Cardiac muscle cell (in vitro differentiated cells and primary cell): ENCODE measurements around the gene ZFPL1. TPM values are rescaled to one million over a fixed set of nuclear protein-coding genes. Genes with fewer than 3 reads are reported as not detected.

Experiments used
- DNase-seq, 2 donors: peaks; one replicate each; pipeline versions ENCODE4 v3.0.0 to v3.0.0-alpha.2; 2010 to 2017; ENCODE audit warnings: low read depth in 1 of 2, low spot score in 1 of 2
- H3K27ac ChIP-seq: fragments of 200-600 bp; sonication (generic); 2 replicates; pipeline ENCODE4 v1.5.1; 2016
- H3K27me3 ChIP-seq: fragments of 200-600 bp; sonication (generic); 2 replicates; pipeline ENCODE4 v1.6.0; 2016; ENCODE audit warnings: control low read depth
- H3K36me3 ChIP-seq: fragments of 200-600 bp; sonication (generic); 2 replicates; pipeline ENCODE4 v1.5.1; 2016; ENCODE audit warnings: control low read depth
- H3K4me1 ChIP-seq: fragments of 200-600 bp; sonication (generic); 2 replicates; pipeline ENCODE4 v1.8.1; 2017; ENCODE audit warnings: low read depth, mild to moderate bottlenecking, mixed run types
- H3K4me3 ChIP-seq: fragments of 200-600 bp; sonication (generic); 2 replicates; pipeline ENCODE4 v1.5.1; 2016; ENCODE audit warnings: mild to moderate bottlenecking
- H3K9me3 ChIP-seq: fragments of 200-600 bp; sonication (generic); 2 replicates; pipeline ENCODE4 v1.5.1; 2017; ENCODE audit warnings: low read depth, mild to moderate bottlenecking, control low read depth
- CTCF ChIP-seq: IDR thresholded peaks from 2 replicates; pipeline ENCODE4 v1.5.1; 2012; ENCODE audit warnings: low read depth, mild to moderate bottlenecking, low read length
- polyA plus RNA-seq: library from polyadenylated mRNA; unstranded; fragments of >200 nt; fragmentation: Nextera tagmentation; extraction: Ambion mirVana; gene quantifications from 2 replicates; pipeline ENCODE4 v1.2.1, GENCODE V29; 2016
- total RNA-seq: library from RNA; depleted of rRNA; stranded (reverse); fragments of >200 nt; gene quantifications from 2 replicates; pipeline ENCODE4 v1.2.3, GENCODE V29; 2016

Gene ZFPL1
- total and polyA plus RNA-seq, 2 experiments from 2014 or later, result 56.3 to 57.4 TPM

- no peak for DNase-seq
- Histone ChIP-seq H3K4me1 (peaks cover 10% of the 10 kb centered on the region), H3K4me3 (no peak overlapping the region), H3K36me3 (peaks cover 42% of the 10 kb centered on the region), H3K9me3 (no peaks in the 10 kb centered on the region), H3K27ac (no peak overlapping the region), H3K27me3 (no peaks in the 10 kb centered on the region)
- TF ChIP-seq CTCF, result no peak
Measured at GRCh38 chr11:65130631-65131416, 46.8 kb downstream of the ZFPL1 start.

- no peak overlapping the region for H3K27ac ChIP-seq
- H3K9me3 ChIP-seq, result no peaks in the 10 kb centered on the region
- peaks cover 12% of the 10 kb centered on the region for H3K4me1 ChIP-seq
- DNase-seq, result no peak
- no peak overlapping the region for H3K4me3 ChIP-seq
- no peak for TF ChIP-seq CTCF
- H3K36me3 ChIP-seq, result peaks cover 39% of the 10 kb centered on the region
- H3K27me3 ChIP-seq, result no peaks in the 10 kb centered on the region
Measured at GRCh38 chr11:65131417-65131776, 47.4 kb downstream of the ZFPL1 start.

GRCh38 chr11:65131895-65132237 lies 47.8 kb downstream of the ZFPL1 start:
- Histone ChIP-seq H3K4me3 (no peak overlapping the region), H3K9me3 (no peaks in the 10 kb centered on the region), H3K27me3 (no peaks in the 10 kb centered on the region), H3K4me1 (peaks cover 12% of the 10 kb centered on the region), H3K27ac (no peak overlapping the region), H3K36me3 (peaks cover 36% of the 10 kb centered on the region)
- no peak for DNase-seq
- no peak for TF ChIP-seq CTCF

DNA sequence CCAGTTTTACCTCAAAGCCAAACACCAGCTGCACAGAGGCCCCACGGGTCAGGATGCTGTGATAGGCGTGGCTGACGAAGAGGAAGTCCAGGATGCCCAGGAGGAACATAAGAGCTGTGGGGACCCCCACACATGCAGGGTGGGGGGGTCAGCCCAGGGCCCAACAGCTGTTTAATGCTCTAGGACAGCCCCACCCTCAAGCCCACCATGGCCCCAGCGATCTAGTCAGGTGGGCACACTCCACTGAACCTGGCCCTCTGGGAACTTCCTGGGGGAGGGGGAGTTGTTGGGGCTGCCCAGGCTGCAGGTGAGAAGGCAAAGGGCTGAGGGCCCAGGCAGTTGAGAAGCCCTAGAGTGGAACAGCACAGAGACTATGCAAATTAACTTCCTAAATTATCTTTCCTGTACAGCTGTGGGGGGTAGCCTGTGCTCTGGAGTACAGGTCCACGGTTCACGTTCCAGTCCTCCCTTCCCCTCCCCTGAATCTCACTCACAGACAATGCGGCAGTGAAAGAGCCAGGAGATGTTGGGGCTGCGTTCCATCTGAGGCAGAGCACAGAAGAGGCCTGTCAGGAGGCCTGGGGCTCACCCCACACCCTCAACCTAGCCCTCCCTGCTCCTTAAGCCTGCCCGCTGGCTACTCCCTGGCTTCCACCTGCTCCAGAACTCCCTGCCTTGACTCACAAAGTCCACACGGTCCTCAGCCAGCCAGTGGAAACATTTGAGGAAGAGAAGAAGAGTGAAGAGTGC lies 48.4 kb downstream of the ZFPL1 start:
- Histone ChIP-seq H3K4me3 (no peak overlapping the region), H3K9me3 (no peaks in the 10 kb centered on the region), H3K27me3 (no peaks in the 10 kb centered on the region), H3K4me1 (peaks cover 12% of the 10 kb centered on the region), H3K36me3 (peaks cover 35% of the 10 kb centered on the region), H3K27ac (no peak overlapping the region)
- DNase-seq, result no peak
- no peak for TF ChIP-seq CTCF

DNA sequence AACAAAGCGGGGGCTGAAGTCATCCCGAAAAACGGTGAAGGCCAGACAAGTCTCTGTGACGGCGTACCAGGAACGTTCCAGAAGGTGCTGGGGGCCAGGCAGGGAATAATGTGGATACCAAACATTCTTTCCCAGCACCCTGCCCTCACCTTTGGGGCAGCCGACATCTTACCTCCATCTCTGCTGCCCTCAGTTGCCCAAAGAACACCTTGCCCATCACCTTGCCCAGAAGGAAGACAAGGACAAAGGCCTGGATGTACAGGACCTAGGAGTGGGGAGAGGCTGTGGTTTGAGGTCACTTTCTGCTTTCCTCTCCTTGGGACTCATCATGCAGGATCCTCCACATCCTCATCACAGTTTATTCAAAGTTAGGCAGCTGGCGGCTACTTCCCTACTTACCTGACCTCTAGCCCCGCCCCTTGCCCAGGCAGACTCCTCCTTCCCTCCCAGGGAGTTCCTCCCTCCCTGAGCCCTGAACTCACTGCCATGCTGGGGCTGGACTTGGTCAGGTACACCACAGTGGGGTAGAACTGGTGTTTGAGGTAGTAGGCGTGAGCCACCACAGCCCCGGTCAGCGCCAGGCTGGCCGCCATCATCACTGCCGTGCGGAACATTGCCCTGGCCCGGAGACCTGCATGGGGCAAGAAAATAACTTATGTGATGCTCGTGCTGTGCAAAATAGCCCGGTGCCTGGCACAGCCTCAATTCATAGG lies 49.1 kb downstream of the ZFPL1 start:
- H3K27ac ChIP-seq, result no peak overlapping the region
- peak in 1 of 2 donors; percentile 17 for DNase-seq
- no peaks in the 10 kb centered on the region for H3K9me3 ChIP-seq
- H3K4me1 ChIP-seq, result peaks cover 12% of the 10 kb centered on the region
- no peak for TF ChIP-seq CTCF
- H3K4me3 ChIP-seq, result peak overlapping the region; percentile 82
- no peaks in the 10 kb centered on the region for H3K27me3 ChIP-seq
- H3K36me3 ChIP-seq, result peaks cover 29% of the 10 kb centered on the region
